HEK293 (cell line): Measurements from ENCODE around the gene PLA2G3.

Source experiments
- CTCF ChIA-PET: fragments of 350-600 bp; formaldehyde crosslinking; extraction: SDS; loops from one replicate; lab custom pipeline; 2021; ENCODE audit warnings: antibody characterized with exemption; lab: Yijun Ruan, JAX
- POLR2A ChIA-PET: fragments of 300-600 bp; formaldehyde crosslinking; extraction: SDS; loops from one replicate; lab custom pipeline; 2020; ENCODE audit warnings: antibody characterized with exemption, inconsistent platforms; lab: Yijun Ruan, JAX
- H3K27ac ChIP-seq: fragments of 200-500 bp; sonication (Bioruptor generic); 2 replicates; pipeline ENCODE4 v1.5.1; 2014; ENCODE audit warnings: low read depth, low read length, control low read depth, inconsistent platforms; ENCODE audit errors: extremely low read depth
- H3K36me3 ChIP-seq, 2 experiments: fragments of 200-500 bp in 1 of 2; sonication (Bioruptor generic) in 1 of 2; 1 replicate in 1 of 2; 2 replicates in 1 of 2; pipeline ENCODE4 v1.5.1; 2014 to 2017; ENCODE audit warnings: inconsistent platforms in 2 of 2, low read length in 2 of 2; ENCODE audit not compliant: control insufficient read depth in 2 of 2, insufficient read depth in 1 of 2
- H3K4me1 ChIP-seq: fragments of 200-500 bp; sonication (Bioruptor generic); 2 replicates; pipeline ENCODE4 v1.5.1; 2014; ENCODE audit warnings: mild to moderate bottlenecking, low read length, inconsistent platforms; ENCODE audit not compliant: control insufficient read depth, insufficient read depth
- H3K4me3 ChIP-seq: 2 replicates; pipeline ENCODE4 v1.5.1; 2011; ENCODE audit warnings: low read depth, mild to moderate bottlenecking, control low read depth, low read length, moderate library complexity
- H3K9me3 ChIP-seq: fragments of 200-500 bp; sonication (Bioruptor generic); 2 replicates; pipeline ENCODE4 v1.5.1; 2014; ENCODE audit warnings: low read depth, low read length, inconsistent platforms; ENCODE audit not compliant: control insufficient read depth, insufficient read depth
- GLIS1 ChIP-seq: fragments of 450-650 bp; formaldehyde crosslinking; IDR thresholded peaks from 2 replicates; pipeline ENCODE4 v1.5.1; 2016; ENCODE audit warnings: missing biosample characterization, missing genetic modification characterization
- HOXA7 ChIP-seq: sonication (generic); formaldehyde crosslinking; IDR thresholded peaks from 2 replicates; pipeline ENCODE4 v1.8.1; 2022; ENCODE audit warnings: missing genetic modification reagents, borderline replicate concordance
- MYNN ChIP-seq: fragments of 450-650 bp; formaldehyde crosslinking; IDR thresholded peaks from 2 replicates; pipeline ENCODE4 v1.5.1; 2016; ENCODE audit warnings: missing biosample characterization, missing genetic modification characterization, borderline replicate concordance
- MZF1 ChIP-seq: fragments of 450-650 bp; formaldehyde crosslinking; IDR thresholded peaks from 2 replicates; pipeline ENCODE4 v1.5.1; 2017; ENCODE audit warnings: missing biosample characterization, missing genetic modification characterization, borderline replicate concordance
- PRDM1 ChIP-seq: fragments of 450-650 bp; formaldehyde crosslinking; IDR thresholded peaks from 2 replicates; pipeline ENCODE4; 2016; ENCODE audit warnings: missing biosample characterization, missing genetic modification characterization
- SP2 ChIP-seq: fragments of 450-650 bp; formaldehyde crosslinking; IDR thresholded peaks from 2 replicates; pipeline ENCODE4 v1.5.1; 2016; ENCODE audit warnings: missing biosample characterization, missing genetic modification characterization
- YY2 ChIP-seq: fragments of 450-650 bp; formaldehyde crosslinking; IDR thresholded peaks from 2 replicates; pipeline ENCODE4 v1.5.1; 2016; ENCODE audit warnings: missing biosample characterization, missing genetic modification characterization
- ZBTB1 ChIP-seq: fragments of 450-650 bp; formaldehyde crosslinking; IDR thresholded peaks from 2 replicates; pipeline ENCODE4 v1.5.1; 2016; ENCODE audit warnings: missing biosample characterization, missing genetic modification characterization
- ZEB2 ChIP-seq: fragments of 450-650 bp; formaldehyde crosslinking; IDR thresholded peaks from 2 replicates; pipeline ENCODE4 v1.5.1; 2016; ENCODE audit warnings: missing biosample characterization, missing genetic modification characterization
- ZFP41 ChIP-seq: fragments of 450-650 bp; formaldehyde crosslinking; IDR thresholded peaks from 2 replicates; pipeline ENCODE4 v1.5.1; 2016; ENCODE audit warnings: missing biosample characterization, missing genetic modification characterization, borderline replicate concordance
- ZIC2 ChIP-seq: fragments of 450-650 bp; formaldehyde crosslinking; IDR thresholded peaks from 2 replicates; pipeline ENCODE4 v1.5.1; 2016; ENCODE audit warnings: missing biosample characterization, missing genetic modification characterization
- ZNF138 ChIP-seq: fragments of 450-650 bp; formaldehyde crosslinking; IDR thresholded peaks from 2 replicates; pipeline ENCODE4 v1.5.1; 2016; ENCODE audit warnings: missing biosample characterization, missing genetic modification characterization, borderline replicate concordance
- ZNF16 ChIP-seq: fragments of 450-650 bp; formaldehyde crosslinking; IDR thresholded peaks from 2 replicates; pipeline ENCODE4 v1.5.1; 2016; ENCODE audit warnings: low read depth, missing biosample characterization, missing genetic modification characterization
- ZNF169 ChIP-seq: fragments of 450-650 bp; formaldehyde crosslinking; IDR thresholded peaks from 2 replicates; pipeline ENCODE4 v1.5.1; 2016; ENCODE audit warnings: missing biosample characterization, missing genetic modification characterization
- ZNF23 ChIP-seq: fragments of 450-650 bp; formaldehyde crosslinking; IDR thresholded peaks from 2 replicates; pipeline ENCODE4 v1.5.1; 2016; ENCODE audit warnings: missing biosample characterization, missing genetic modification characterization, borderline replicate concordance
- ZNF585B ChIP-seq: fragments of 450-650 bp; formaldehyde crosslinking; IDR thresholded peaks from 2 replicates; pipeline ENCODE4 v1.5.1; 2016; ENCODE audit warnings: missing biosample characterization, missing genetic modification characterization
- ZNF785 ChIP-seq: fragments of 450-650 bp; formaldehyde crosslinking; IDR thresholded peaks from 2 replicates; pipeline ENCODE4 v1.5.1; 2016; ENCODE audit warnings: missing biosample characterization, missing genetic modification characterization
- TF ChIP-seq, protein P1 (sequence below): fragments of 450-650 bp; formaldehyde crosslinking; IDR thresholded peaks from 2 replicates; pipeline ENCODE4 v1.5.1; 2016; ENCODE audit warnings: missing biosample characterization, missing genetic modification characterization
- TF ChIP-seq, protein P2 (sequence below): fragments of 450-650 bp; formaldehyde crosslinking; IDR thresholded peaks from 2 replicates; pipeline ENCODE4 v1.5.1; 2016; ENCODE audit warnings: missing biosample characterization, missing genetic modification characterization
- TF ChIP-seq, protein P3 (sequence below): fragments of 450-650 bp; formaldehyde crosslinking; conservative IDR thresholded peaks from 2 replicates; pipeline ENCODE4 v1.5.1; 2016; ENCODE audit warnings: low read depth, missing biosample characterization, missing genetic modification characterization
- TF ChIP-seq, protein P4 (sequence below): fragments of 450-650 bp; formaldehyde crosslinking; conservative IDR thresholded peaks from 2 replicates; pipeline ENCODE4 v1.5.1; 2016; ENCODE audit warnings: low read depth, missing biosample characterization, missing genetic modification characterization

The PLA2G3 gene

DNA sequence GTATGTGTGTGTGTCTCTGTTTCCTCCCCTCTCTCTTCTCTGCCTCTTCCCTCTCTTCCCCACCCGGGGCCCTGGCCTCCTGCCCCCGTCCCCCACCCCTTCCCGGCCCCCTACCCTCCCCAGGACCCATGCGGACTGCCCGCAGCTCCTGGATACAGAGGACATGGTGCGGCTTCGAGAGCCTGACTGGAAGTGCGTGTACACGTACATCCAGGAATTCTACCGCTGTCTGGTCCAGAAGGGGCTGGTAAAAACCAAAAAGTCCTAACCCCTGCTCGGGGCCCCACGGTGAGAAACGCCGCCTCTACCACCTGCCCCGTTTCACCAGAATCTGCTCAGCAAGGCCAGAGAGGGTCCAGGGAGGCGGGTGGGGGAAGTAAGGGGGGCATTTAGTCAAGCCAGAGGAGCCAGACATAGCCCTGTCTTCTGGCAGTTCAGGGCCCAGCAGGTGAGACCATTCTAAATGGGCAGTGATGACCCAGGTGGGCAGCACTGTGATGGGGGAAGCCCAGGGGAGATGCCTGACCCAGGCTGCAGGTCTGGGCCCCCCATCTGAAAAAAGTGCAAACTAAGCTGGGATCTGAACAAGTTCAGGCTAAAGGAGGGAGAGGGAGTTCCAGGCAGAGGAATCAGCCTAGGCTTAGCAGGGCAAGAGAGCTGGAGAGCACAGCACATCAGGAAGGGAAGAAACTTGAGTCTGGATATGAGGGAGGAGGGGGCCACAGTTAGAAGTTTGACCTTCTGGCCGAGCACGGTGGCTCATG is 39.4 kb downstream of the PLA2G3 start:
- ChIA-PET POLR2A (interaction anchor here (1.9 kb wide), 1 partner anchor 20 kb away, joined by 9 read pairs; the partner anchor contains the start of gene SMTN), CTCF (interaction anchor here (0.6 to 0.8 kb wide), 2 partner anchors 16 to 48 kb away, joined by 3 to 5 read pairs; no protein-coding TSS in a partner anchor)
- Histone ChIP-seq H3K4me3 (no peak overlapping the region), H3K36me3 (peaks cover 0 to 55% of the 10 kb centered on the region in 2 experiments; a peak in 2 of 3 replicates), H3K4me1 (no peaks in the 10 kb centered on the region), H3K27ac (no peak overlapping the region), H3K9me3 (no peaks in the 10 kb centered on the region)
- TF ChIP-seq MYNN (tag by site-specific recombination) = no peak
- no peak for TF ChIP-seq ZNF585B (tag by site-specific recombination)
- no peak for TF ChIP-seq MZF1 (tag by site-specific recombination)
- no peak for TF ChIP-seq ZNF785 (tag by site-specific recombination)

DNA sequence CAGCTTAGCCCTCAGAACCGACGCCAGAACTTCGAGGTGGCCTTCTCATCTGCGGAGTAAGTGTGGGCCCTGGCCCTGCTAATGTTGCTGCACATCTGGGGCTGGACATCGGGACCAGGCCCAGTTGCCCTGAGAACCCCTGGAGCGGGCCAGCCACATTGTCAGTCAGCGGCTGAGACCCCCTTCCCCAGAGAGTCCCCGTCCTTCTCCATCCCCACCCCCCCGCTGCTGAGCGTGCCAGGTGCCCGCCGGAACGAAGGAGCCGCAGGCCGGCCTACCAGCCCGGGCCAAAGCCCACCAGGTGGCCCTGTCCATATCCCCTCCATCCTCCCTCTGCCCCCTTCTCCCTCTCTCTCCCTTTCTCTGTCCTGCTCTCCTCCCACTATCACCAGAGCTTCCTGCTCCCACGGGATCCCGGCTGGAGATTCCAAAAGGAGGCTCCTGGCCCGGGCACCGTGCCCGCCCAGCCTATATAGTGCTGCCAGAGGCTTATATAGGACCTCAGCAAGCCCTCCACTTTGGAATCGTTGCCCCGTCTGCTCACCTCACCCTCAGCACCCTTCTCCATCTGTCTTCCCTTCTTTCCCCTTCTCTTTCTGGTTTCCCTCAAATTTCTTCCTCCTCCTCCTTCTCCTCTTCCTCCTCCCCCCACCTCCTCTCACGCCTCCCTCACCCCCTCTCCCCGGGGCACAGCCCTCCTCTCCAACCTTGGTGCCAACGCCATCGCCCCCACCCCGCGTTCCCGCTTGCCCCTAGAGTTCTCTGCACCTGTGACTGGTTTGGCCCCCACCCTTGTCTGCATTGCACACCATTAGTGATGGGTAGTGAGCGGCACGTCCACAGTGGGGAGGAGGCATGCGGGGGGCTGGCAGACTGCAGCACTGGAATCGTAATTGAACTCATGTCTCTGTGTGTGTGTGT is 40.2 kb downstream of the PLA2G3 start:
- H3K9me3 ChIP-seq = no peaks in the 10 kb centered on the region
- no peak overlapping the region for H3K4me3 ChIP-seq
- CTCF ChIA-PET = interaction anchor here (0.6 to 1.6 kb wide), 2 partner anchors 8 to 654 kb away, joined by 3 to 6 read pairs; partner anchors contain the start of gene SELENOM
- no peak for TF ChIP-seq ZIC2 (tag by site-specific recombination)
- 0 out of 2 replicates have a peak, but pooled peaks have one; percentile 10 for TF ChIP-seq PRDM1 (tag by site-specific recombination)
- TF ChIP-seq, protein P1, sequence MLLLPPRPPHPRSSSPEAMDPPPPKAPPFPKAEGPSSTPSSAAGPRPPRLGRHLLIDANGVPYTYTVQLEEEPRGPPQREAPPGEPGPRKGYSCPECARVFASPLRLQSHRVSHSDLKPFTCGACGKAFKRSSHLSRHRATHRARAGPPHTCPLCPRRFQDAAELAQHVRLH (tag by site-specific recombination) = no peak
- TF ChIP-seq SP2 (tag by site-specific recombination) = no peak
- no peak for TF ChIP-seq ZBTB1 (tag by site-specific recombination)
- no peak for TF ChIP-seq ZEB2
- no peak for TF ChIP-seq ZFP41 (tag by site-specific recombination)
- TF ChIP-seq, protein P2, sequence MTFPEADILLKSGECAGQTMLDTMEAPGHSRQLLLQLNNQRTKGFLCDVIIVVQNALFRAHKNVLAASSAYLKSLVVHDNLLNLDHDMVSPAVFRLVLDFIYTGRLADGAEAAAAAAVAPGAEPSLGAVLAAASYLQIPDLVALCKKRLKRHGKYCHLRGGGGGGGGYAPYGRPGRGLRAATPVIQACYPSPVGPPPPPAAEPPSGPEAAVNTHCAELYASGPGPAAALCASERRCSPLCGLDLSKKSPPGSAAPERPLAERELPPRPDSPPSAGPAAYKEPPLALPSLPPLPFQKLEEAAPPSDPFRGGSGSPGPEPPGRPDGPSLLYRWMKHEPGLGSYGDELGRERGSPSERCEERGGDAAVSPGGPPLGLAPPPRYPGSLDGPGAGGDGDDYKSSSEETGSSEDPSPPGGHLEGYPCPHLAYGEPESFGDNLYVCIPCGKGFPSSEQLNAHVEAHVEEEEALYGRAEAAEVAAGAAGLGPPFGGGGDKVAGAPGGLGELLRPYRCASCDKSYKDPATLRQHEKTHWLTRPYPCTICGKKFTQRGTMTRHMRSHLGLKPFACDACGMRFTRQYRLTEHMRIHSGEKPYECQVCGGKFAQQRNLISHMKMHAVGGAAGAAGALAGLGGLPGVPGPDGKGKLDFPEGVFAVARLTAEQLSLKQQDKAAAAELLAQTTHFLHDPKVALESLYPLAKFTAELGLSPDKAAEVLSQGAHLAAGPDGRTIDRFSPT (tag by site-specific recombination) = peak; percentile 21; the same call in 1 of the 2 replicates
- TF ChIP-seq ZNF23 (tag by site-specific recombination) = no peak
- TF ChIP-seq, protein P3, sequence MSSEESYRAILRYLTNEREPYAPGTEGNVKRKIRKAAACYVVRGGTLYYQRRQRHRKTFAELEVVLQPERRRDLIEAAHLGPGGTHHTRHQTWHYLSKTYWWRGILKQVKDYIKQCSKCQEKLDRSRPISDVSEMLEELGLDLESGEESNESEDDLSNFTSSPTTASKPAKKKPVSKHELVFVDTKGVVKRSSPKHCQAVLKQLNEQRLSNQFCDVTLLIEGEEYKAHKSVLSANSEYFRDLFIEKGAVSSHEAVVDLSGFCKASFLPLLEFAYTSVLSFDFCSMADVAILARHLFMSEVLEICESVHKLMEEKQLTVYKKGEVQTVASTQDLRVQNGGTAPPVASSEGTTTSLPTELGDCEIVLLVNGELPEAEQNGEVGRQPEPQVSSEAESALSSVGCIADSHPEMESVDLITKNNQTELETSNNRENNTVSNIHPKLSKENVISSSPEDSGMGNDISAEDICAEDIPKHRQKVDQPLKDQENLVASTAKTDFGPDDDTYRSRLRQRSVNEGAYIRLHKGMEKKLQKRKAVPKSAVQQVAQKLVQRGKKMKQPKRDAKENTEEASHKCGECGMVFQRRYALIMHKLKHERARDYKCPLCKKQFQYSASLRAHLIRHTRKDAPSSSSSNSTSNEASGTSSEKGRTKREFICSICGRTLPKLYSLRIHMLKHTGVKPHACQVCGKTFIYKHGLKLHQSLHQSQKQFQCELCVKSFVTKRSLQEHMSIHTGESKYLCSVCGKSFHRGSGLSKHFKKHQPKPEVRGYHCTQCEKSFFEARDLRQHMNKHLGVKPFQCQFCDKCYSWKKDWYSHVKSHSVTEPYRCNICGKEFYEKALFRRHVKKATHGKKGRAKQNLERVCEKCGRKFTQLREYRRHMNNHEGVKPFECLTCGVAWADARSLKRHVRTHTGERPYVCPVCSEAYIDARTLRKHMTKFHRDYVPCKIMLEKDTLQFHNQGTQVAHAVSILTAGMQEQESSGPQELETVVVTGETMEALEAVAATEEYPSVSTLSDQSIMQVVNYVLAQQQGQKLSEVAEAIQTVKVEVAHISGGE = no peak
- no peak for TF ChIP-seq ZNF169 (tag by site-specific recombination)
- no peak for TF ChIP-seq ZNF16 (tag by site-specific recombination)
- no peak for TF ChIP-seq GLIS1 (tag by site-specific recombination)
- TF ChIP-seq HOXA7 (CRISPR knock-in tag) = no peak
- TF ChIP-seq, protein P4, sequence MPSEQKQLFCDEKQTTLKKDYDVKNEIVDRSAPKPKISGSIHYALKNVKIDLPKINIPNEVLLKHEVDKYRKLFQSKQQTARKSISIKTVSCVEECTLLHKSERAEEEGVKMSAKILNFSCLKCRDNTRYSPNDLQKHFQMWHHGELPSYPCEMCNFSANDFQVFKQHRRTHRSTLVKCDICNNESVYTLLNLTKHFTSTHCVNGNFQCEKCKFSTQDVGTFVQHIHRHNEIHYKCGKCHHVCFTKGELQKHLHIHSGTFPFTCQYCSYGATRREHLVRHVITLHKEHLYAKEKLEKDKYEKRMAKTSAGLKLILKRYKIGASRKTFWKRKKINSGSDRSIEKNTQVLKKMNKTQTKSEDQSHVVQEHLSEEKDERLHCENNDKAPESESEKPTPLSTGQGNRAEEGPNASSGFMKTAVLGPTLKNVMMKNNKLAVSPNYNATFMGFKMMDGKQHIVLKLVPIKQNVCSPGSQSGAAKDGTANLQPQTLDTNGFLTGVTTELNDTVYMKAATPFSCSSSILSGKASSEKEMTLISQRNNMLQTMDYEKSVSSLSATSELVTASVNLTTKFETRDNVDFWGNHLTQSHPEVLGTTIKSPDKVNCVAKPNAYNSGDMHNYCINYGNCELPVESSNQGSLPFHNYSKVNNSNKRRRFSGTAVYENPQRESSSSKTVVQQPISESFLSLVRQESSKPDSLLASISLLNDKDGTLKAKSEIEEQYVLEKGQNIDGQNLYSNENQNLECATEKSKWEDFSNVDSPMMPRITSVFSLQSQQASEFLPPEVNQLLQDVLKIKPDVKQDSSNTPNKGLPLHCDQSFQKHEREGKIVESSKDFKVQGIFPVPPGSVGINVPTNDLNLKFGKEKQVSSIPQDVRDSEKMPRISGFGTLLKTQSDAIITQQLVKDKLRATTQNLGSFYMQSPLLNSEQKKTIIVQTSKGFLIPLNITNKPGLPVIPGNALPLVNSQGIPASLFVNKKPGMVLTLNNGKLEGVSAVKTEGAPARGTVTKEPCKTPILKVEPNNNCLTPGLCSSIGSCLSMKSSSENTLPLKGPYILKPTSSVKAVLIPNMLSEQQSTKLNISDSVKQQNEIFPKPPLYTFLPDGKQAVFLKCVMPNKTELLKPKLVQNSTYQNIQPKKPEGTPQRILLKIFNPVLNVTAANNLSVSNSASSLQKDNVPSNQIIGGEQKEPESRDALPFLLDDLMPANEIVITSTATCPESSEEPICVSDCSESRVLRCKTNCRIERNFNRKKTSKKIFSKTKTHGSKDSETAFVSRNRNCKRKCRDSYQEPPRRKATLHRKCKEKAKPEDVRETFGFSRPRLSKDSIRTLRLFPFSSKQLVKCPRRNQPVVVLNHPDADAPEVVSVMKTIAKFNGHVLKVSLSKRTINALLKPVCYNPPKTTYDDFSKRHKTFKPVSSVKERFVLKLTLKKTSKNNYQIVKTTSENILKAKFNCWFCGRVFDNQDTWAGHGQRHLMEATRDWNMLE = no peak
- no peak for TF ChIP-seq ZNF138 (tag by site-specific recombination)
- no peak for TF ChIP-seq YY2 (tag by site-specific recombination)
- POLR2A ChIA-PET = interaction anchor here (0.6 kb wide), 1 partner anchor 9 kb away, joined by 3 read pairs; no protein-coding TSS in a partner anchor
- no peak overlapping the region for H3K27ac ChIP-seq
- no peaks in the 10 kb centered on the region for H3K4me1 ChIP-seq
- H3K36me3 ChIP-seq = peaks cover 0 to 55% of the 10 kb centered on the region in 2 experiments; a peak in 2 of 3 replicates
